ENCODE measurements around the gene GALNT1. TPM values are rescaled to one million over a fixed set of nuclear protein-coding genes. Genes with fewer than 3 reads are reported as not detected.

Gene GALNT1
- total and polyA plus RNA-seq, 8 donors = 11.2 to 83.9 (median 13.8) TPM

DNA sequence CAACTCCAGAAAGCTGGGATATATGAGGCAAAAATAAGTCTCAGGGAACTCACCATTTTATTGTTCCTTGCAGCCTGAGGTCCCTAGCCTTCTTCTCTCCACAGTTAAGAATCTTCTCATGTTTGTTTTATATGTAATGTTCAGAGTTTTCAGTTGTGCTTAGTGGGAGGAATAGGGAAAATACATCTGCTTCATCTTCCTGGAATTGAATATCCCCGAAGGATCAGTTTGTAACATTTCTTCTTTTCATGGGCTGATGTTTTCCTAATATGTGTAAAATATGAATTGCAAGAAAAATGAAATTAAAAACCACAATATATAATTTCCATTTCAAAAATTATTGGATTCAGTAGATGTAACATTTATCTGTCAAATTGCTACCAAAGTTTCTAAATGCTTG is 8.0 kb downstream of the GALNT1 start:
- Histone ChIP-seq H3K27ac (no peak overlapping the region), H3K4me3 (no peak overlapping the region), H3K27me3 (no peaks in the 10 kb centered on the region), H3K36me3 (no peaks in the 10 kb centered on the region), H3K9me3 (peaks cover 0 to 8% (median 4%) of the 10 kb centered on the region in 4 donors), H3K4me1 (peaks cover 0 to 27% (median 12%) of the 10 kb centered on the region in 4 donors)
- 90 to 95% (median 91%) methylated on average over 1 of the region's 1 CpG for WGBS, 5 donors
- no peak for DNase-seq
- intact Hi-C loops (cut with DNase I; ENCODE audit: low total_unique reads) = no loop called here
- TF ChIP-seq POLR2A (IDR thresholded peaks at IDR 0.05) (no peak), POLR2AphosphoS5 (IDR thresholded peaks at IDR 0.05) (no peak), EP300 (IDR thresholded peaks at IDR 0.05) (no peak)
- TF ChIP-seq, protein P1, sequence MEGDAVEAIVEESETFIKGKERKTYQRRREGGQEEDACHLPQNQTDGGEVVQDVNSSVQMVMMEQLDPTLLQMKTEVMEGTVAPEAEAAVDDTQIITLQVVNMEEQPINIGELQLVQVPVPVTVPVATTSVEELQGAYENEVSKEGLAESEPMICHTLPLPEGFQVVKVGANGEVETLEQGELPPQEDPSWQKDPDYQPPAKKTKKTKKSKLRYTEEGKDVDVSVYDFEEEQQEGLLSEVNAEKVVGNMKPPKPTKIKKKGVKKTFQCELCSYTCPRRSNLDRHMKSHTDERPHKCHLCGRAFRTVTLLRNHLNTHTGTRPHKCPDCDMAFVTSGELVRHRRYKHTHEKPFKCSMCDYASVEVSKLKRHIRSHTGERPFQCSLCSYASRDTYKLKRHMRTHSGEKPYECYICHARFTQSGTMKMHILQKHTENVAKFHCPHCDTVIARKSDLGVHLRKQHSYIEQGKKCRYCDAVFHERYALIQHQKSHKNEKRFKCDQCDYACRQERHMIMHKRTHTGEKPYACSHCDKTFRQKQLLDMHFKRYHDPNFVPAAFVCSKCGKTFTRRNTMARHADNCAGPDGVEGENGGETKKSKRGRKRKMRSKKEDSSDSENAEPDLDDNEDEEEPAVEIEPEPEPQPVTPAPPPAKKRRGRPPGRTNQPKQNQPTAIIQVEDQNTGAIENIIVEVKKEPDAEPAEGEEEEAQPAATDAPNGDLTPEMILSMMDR (IDR thresholded peaks at IDR 0.05) = no peak

DNA sequence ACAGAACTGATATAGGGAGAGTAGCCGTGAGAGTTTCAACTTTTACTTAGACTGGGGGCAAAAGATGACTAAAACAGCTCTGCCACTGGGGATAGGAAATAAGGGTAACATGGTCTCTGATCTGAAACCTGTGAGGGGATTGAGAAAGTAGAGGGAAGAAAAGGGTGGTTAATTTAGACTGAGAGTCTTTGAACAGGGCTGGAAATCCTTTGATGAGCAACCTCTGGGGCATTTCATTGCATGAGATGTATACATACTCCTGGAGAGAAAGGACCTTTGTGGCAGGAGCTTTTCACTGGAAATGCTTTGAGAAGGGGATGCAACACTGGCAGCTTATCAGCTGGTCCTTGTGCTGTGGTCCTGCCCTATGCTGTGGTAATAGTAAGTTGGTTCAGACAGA is 9.4 kb downstream of the GALNT1 start:
- no peak for TF ChIP-seq POLR2AphosphoS5 (IDR thresholded peaks at IDR 0.05)
- TF ChIP-seq EP300 (IDR thresholded peaks at IDR 0.05) = no peak
- TF ChIP-seq, protein P1 (IDR thresholded peaks at IDR 0.05) = no peak
- no peak for TF ChIP-seq POLR2A (IDR thresholded peaks at IDR 0.05)
- H3K27me3 ChIP-seq = no peaks in the 10 kb centered on the region
- peaks cover 0 to 40% (median 17%) of the 10 kb centered on the region in 4 donors for H3K4me1 ChIP-seq
- H3K9me3 ChIP-seq = peaks cover 0 to 8% (median 4%) of the 10 kb centered on the region in 4 donors
- DNase-seq = no peak
- 87 to 97% (median 94%) methylated on average over 1 of the region's 1 CpG for WGBS, 5 donors
- no peak overlapping the region for H3K27ac ChIP-seq
- H3K36me3 ChIP-seq = no peaks in the 10 kb centered on the region
- no peak overlapping the region for H3K4me3 ChIP-seq
- intact Hi-C loops (cut with DNase I; ENCODE audit: low total_unique reads) = no loop called here

DNA sequence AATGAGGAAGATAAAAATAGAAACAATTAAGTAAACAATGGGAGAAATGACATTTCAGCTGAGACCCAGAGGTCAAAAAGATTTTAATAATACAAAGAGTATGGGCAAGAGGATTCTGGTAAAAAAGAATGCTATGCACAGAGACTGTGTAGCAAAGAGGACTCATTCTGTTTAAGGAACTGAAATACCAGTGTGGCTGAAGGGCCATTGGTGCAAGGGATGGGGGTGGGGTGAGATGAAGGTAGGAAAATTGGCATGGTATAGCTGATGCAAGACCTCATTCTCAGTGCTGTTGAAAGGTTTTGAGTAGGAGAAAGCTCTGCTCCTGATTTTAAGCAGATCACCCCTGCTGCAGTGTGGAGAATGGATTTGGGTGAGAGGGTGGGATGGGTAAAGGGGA is 10.8 kb downstream of the GALNT1 start:
- intact Hi-C loops (cut with DNase I; ENCODE audit: low total_unique reads) = no loop called here
- Histone ChIP-seq H3K27me3 (no peaks in the 10 kb centered on the region), H3K27ac (no peak overlapping the region), H3K4me1 (peaks cover 0 to 40% (median 17%) of the 10 kb centered on the region in 4 donors), H3K4me3 (no peak overlapping the region), H3K36me3 (no peaks in the 10 kb centered on the region), H3K9me3 (peaks cover 0 to 8% (median 4%) of the 10 kb centered on the region in 4 donors)
- TF ChIP-seq POLR2AphosphoS5 (IDR thresholded peaks at IDR 0.05) (no peak), POLR2A (IDR thresholded peaks at IDR 0.05) (no peak), EP300 (IDR thresholded peaks at IDR 0.05) (no peak)
- TF ChIP-seq, protein P1 (IDR thresholded peaks at IDR 0.05) = no peak
- DNase-seq = no peak

DNA sequence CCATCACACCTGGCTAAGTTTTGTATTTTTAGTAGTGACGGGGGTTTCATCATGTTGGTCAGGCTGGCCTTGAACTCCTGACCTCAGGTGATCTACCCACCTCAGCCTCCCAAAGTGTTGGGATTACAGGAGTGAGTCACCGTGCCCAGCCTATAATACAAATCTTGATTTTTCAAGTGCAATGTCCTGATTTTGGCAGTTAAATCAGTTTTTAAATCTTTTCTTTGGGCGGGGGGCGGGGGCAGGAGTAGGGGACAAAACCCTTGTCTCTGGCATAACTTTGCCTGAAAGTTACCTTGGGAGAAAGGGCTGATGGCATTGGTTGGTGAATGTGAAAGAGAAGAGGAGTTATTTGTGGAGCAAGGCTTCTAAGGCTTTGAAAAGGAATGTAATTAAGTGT is 12.3 kb downstream of the GALNT1 start:
- WGBS, 5 donors = 95 to 97% (median 95%) methylated on average over 4 of the region's 4 CpGs
- H3K27ac ChIP-seq = no peak overlapping the region
- H3K9me3 ChIP-seq = no peaks in the 10 kb centered on the region
- H3K27me3 ChIP-seq = no peaks in the 10 kb centered on the region
- peaks cover 0 to 40% (median 17%) of the 10 kb centered on the region in 4 donors for H3K4me1 ChIP-seq
- no peak for DNase-seq
- H3K36me3 ChIP-seq = peaks cover 0 to 4% (median 0%) of the 10 kb centered on the region in 4 donors
- intact Hi-C loops (cut with DNase I; ENCODE audit: low total_unique reads) = no loop called here
- no peak for TF ChIP-seq POLR2A (IDR thresholded peaks at IDR 0.05)
- TF ChIP-seq, protein P1 (IDR thresholded peaks at IDR 0.05) = no peak
- no peak for TF ChIP-seq POLR2AphosphoS5 (IDR thresholded peaks at IDR 0.05)
- no peak for TF ChIP-seq EP300 (IDR thresholded peaks at IDR 0.05)
- H3K4me3 ChIP-seq = no peak overlapping the region

Measured in stomach (tissue), 9 donors.